ENCODE data around the gene LAPTM5. TPM values are rescaled to one million over a fixed set of nuclear protein-coding genes. Genes with fewer than 3 reads are reported as not detected.

The LAPTM5 gene
- total RNA-seq, 6 donors from 2014 or later = 148 to 624 (median 225) TPM

- DNase-seq = no peak
- no peaks in the 10 kb centered on the region for H3K9me3 ChIP-seq
- H3K27ac ChIP-seq = no peak overlapping the region
- H3K36me3 ChIP-seq = peaks cover 0 to 10% (median 0%) of the 10 kb centered on the region in 4 donors
- H3K4me1 ChIP-seq = no peaks in the 10 kb centered on the region
- H3K4me3 ChIP-seq = no peak overlapping the region
- TF ChIP-seq, protein P1, sequence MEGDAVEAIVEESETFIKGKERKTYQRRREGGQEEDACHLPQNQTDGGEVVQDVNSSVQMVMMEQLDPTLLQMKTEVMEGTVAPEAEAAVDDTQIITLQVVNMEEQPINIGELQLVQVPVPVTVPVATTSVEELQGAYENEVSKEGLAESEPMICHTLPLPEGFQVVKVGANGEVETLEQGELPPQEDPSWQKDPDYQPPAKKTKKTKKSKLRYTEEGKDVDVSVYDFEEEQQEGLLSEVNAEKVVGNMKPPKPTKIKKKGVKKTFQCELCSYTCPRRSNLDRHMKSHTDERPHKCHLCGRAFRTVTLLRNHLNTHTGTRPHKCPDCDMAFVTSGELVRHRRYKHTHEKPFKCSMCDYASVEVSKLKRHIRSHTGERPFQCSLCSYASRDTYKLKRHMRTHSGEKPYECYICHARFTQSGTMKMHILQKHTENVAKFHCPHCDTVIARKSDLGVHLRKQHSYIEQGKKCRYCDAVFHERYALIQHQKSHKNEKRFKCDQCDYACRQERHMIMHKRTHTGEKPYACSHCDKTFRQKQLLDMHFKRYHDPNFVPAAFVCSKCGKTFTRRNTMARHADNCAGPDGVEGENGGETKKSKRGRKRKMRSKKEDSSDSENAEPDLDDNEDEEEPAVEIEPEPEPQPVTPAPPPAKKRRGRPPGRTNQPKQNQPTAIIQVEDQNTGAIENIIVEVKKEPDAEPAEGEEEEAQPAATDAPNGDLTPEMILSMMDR (IDR thresholded peaks at IDR 0.05) = no peak
- TF ChIP-seq POLR2AphosphoS5 (IDR thresholded peaks at IDR 0.05) = no peak
- TF ChIP-seq EP300 (IDR thresholded peaks at IDR 0.05) = no peak
- no peak for TF ChIP-seq POLR2A (IDR thresholded peaks at IDR 0.05)
- H3K27me3 ChIP-seq = no peaks in the 10 kb centered on the region
- no peak for ATAC-seq (ENCODE audit: low FRiP score in 2 of 2)
- 87 to 89% methylated on average over 5 of the region's 5 CpGs for WGBS, 2 donors
Observed at GRCh38 chr1:30724655-30725421, 32.7 kb downstream of the LAPTM5 start.

GRCh38 chr1:30724175-30724574 lies 33.4 kb downstream of the LAPTM5 start:
- ATAC-seq (ENCODE audit: low FRiP score in 2 of 2) = no peak
- Histone ChIP-seq H3K27me3 (no peaks in the 10 kb centered on the region), H3K27ac (no peak overlapping the region), H3K36me3 (peaks cover 0 to 10% (median 0%) of the 10 kb centered on the region in 4 donors), H3K4me3 (no peak overlapping the region), H3K4me1 (peaks cover 3 to 5% (median 5%) of the 10 kb centered on the region in 4 donors), H3K9me3 (no peaks in the 10 kb centered on the region)
- DNase-seq = no peak
- 85 to 98% methylated on average over 2 of the region's 2 CpGs for WGBS, 2 donors
- TF ChIP-seq, protein P1 (IDR thresholded peaks at IDR 0.05) = no peak
- TF ChIP-seq POLR2AphosphoS5 (IDR thresholded peaks at IDR 0.05) (no peak), EP300 (IDR thresholded peaks at IDR 0.05) (no peak), POLR2A (IDR thresholded peaks at IDR 0.05) (no peak)

DNA sequence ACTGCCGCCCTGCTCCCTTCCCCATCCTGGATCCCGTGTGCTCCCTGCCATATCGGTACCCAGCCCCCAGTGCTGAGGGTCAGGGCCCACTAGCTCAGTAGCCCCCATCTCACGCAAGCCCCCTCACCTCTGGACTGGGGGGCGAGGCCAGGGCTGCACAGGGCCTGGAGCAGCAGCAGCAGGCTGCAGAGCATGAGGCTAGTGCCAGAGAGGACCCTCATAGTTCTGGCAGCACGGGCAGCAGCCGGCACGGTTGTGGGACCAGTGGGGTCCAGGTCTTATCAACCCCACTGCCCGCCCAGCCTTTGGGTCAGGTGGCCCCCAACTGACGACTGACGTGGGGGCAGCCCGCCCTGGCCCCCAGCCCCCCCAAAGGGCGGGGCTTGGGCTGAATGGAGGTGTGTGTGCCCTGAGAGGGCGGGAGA lies 34.2 kb downstream of the LAPTM5 start, which contains the start of gene MATN1:
Gene MATN1 (minus strand): TSS at position 255 of the 425 bp plus-strand sequence. CDS start 34 bp downstream, at position 221.
- TF ChIP-seq POLR2AphosphoS5 (IDR thresholded peaks at IDR 0.05) (no peak), EP300 (IDR thresholded peaks at IDR 0.05) (no peak), POLR2A (IDR thresholded peaks at IDR 0.05) (no peak)
- TF ChIP-seq, protein P1 (IDR thresholded peaks at IDR 0.05) = no peak
- peaks cover 7 to 11% (median 8%) of the 10 kb centered on the region in 4 donors for H3K4me1 ChIP-seq
- no peaks in the 10 kb centered on the region for H3K27me3 ChIP-seq
- ATAC-seq (ENCODE audit: low FRiP score in 2 of 2) (no peak), DNase-seq (no peak)
- no peak within 1 kb of the TSS for H3K27ac ChIP-seq
- WGBS, 2 donors = 86 to 92% methylated on average over 8 to 14 of the region's 14 CpGs
- no peak within 1 kb of the TSS for H3K4me3 ChIP-seq
- H3K9me3 ChIP-seq = no peaks in the 10 kb centered on the region
- H3K36me3 ChIP-seq = peaks cover 0 to 10% (median 0%) of the 10 kb centered on the region in 4 donors

DNA sequence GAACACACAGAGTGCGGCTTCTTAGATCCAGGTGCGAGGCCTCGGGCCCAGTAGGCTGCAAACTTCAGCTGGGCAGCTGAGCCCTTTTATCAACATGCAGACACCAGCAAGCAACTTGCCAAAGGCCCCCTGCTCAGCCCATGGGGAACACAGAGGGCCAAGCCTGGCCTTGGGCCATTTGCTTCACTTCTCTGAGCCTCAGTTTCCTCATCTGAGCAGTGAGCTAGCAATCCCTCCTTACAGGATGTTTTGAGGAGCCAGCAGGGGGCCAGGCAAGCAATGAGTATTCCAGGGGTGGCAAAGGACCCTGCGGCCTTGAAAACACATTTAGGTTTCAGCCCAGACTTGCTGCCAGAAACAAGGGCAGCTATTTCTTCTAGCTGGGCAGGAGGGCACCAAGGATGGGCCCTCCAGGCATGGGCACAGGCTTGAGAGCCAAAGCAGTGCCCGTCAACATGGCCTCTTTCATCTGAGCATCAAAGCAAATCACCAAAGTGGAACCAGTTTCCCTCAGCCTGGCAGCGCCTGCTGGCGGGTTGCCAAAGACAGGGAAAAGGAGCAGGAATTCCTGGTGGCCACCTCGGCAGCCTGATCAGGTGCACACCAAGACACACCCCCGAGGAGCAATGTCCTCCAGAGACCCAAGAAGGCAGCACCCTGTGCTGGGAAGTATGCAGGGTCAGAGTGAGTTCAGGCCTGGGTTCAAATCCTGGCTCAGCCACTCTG lies 35.6 kb downstream of the LAPTM5 start:
- Histone ChIP-seq H3K4me1 (peaks cover 7 to 11% (median 8%) of the 10 kb centered on the region in 4 donors), H3K9me3 (no peaks in the 10 kb centered on the region), H3K27me3 (no peaks in the 10 kb centered on the region), H3K27ac (no peak overlapping the region), H3K36me3 (peaks cover 0 to 10% (median 0%) of the 10 kb centered on the region in 4 donors), H3K4me3 (no peak overlapping the region)
- DNase-seq (no peak), ATAC-seq (ENCODE audit: low FRiP score in 2 of 2) (no peak)
- TF ChIP-seq, protein P1 (IDR thresholded peaks at IDR 0.05) = no peak
- TF ChIP-seq POLR2AphosphoS5 (IDR thresholded peaks at IDR 0.05) (no peak), EP300 (IDR thresholded peaks at IDR 0.05) (no peak), POLR2A (IDR thresholded peaks at IDR 0.05) (no peak)
- WGBS, 2 donors = 76 to 85% methylated on average over 6 to 9 of the region's 9 CpGs

Data from upper lobe of left lung (tissue), 6 donors.